Measurements from ENCODE around the gene BIRC5. TPM values are rescaled to one million over a fixed set of nuclear protein-coding genes. Genes with fewer than 3 reads are reported as not detected.

BIRC5 gene
- total RNA-seq, 2 experiments from 2014 or later = 117 to 118 TPM

DNA sequence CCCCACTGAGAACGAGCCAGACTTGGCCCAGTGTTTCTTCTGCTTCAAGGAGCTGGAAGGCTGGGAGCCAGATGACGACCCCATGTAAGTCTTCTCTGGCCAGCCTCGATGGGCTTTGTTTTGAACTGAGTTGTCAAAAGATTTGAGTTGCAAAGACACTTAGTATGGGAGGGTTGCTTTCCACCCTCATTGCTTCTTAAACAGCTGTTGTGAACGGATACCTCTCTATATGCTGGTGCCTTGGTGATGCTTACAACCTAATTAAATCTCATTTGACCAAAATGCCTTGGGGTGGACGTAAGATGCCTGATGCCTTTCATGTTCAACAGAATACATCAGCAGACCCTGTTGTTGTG lies 631 bp downstream of the BIRC5 start:
- CTCF ChIA-PET = interaction anchor here (0.7 to 2.4 kb wide), 3 partner anchors 33 to 130 kb away, joined by 3 to 8 read pairs (median 4); no protein-coding TSS in a partner anchor
- no peaks in the 10 kb centered on the region for H3K9me3 Mint-ChIP-seq
- peak overlapping the region; percentile 19 for H3K27ac Mint-ChIP-seq
- intact Hi-C loops (cut with micrococcal nuclease) = loop anchor here (2.0 kb wide), 2 partner anchors 28 to 40 kb away; partner anchors contain the start of genes AFMID and TK1
- H3K4me3 Mint-ChIP-seq = peak overlapping the region; percentile 92
- H3K27me3 Mint-ChIP-seq (ENCODE audit: low read depth) = no peaks in the 10 kb centered on the region
- peaks cover 8% of the 10 kb centered on the region for H3K4me1 Mint-ChIP-seq (ENCODE audit: low read depth)
- peaks cover 30% of the 10 kb centered on the region for H3K36me3 Mint-ChIP-seq (ENCODE audit: low read depth)
- no peak for DNase-seq

DNA sequence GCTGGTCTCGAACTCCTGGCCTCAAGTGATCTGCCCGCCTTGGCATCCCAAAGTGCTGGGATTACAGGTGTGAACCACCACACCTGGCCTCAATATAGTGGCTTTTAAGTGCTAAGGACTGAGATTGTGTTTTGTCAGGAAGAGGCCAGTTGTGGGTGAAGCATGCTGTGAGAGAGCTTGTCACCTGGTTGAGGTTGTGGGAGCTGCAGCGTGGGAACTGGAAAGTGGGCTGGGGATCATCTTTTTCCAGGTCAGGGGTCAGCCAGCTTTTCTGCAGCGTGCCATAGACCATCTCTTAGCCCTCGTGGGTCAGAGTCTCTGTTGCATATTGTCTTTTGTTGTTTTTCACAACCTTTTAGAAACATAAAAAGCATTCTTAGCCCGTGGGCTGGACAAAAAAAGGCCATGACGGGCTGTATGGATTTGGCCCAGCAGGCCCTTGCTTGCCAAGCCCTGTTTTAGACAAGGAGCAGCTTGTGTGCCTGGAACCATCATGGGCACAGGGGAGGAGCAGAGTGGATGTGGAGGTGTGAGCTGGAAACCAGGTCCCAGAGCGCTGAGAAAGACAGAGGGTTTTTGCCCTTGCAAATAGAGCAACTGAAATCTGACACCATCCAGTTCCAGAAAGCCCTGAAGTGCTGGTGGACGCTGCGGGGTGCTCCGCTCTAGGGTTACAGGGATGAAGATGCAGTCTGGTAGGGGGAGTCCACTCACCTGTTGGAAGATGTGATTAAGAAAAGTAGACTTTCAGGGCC lies 5.5 kb downstream of the BIRC5 start:
- CTCF ChIA-PET = no interaction called here
- H3K4me3 Mint-ChIP-seq = no peak overlapping the region
- no peak for DNase-seq
- H3K4me1 Mint-ChIP-seq (ENCODE audit: low read depth) = peaks cover 6% of the 10 kb centered on the region
- H3K9me3 Mint-ChIP-seq = no peaks in the 10 kb centered on the region
- no peak overlapping the region for H3K27ac Mint-ChIP-seq
- peaks cover 55% of the 10 kb centered on the region for H3K36me3 Mint-ChIP-seq (ENCODE audit: low read depth)
- H3K27me3 Mint-ChIP-seq (ENCODE audit: low read depth) = no peaks in the 10 kb centered on the region
- intact Hi-C loops (cut with micrococcal nuclease) = no loop called here

DNA sequence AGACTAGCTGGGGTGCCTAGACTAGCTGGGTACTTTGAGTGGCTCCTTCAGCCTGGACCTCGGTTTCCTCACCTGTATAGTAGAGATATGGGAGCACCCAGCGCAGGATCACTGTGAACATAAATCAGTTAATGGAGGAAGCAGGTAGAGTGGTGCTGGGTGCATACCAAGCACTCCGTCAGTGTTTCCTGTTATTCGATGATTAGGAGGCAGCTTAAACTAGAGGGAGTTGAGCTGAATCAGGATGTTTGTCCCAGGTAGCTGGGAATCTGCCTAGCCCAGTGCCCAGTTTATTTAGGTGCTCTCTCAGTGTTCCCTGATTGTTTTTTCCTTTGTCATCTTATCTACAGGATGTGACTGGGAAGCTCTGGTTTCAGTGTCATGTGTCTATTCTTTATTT lies 9.0 kb downstream of the BIRC5 start:
- Mint-ChIP-seq H3K9me3 (no peaks in the 10 kb centered on the region), H3K4me3 (no peak overlapping the region), H3K4me1 (ENCODE audit: low read depth) (peaks cover 6% of the 10 kb centered on the region), H3K36me3 (ENCODE audit: low read depth) (peaks cover 42% of the 10 kb centered on the region), H3K27ac (no peak overlapping the region), H3K27me3 (ENCODE audit: low read depth) (peaks cover 3% of the 10 kb centered on the region)
- intact Hi-C loops (cut with micrococcal nuclease) = no loop called here
- DNase-seq = no peak
- CTCF ChIA-PET = interaction anchor here (1.3 to 2.1 kb wide), 3 partner anchors 26 to 209 kb away, joined by 3 to 5 read pairs (median 5); no protein-coding TSS in a partner anchor

DNA sequence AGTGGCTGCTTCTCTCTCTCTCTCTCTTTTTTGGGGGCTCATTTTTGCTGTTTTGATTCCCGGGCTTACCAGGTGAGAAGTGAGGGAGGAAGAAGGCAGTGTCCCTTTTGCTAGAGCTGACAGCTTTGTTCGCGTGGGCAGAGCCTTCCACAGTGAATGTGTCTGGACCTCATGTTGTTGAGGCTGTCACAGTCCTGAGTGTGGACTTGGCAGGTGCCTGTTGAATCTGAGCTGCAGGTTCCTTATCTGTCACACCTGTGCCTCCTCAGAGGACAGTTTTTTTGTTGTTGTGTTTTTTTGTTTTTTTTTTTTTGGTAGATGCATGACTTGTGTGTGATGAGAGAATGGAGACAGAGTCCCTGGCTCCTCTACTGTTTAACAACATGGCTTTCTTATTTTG lies 9.7 kb downstream of the BIRC5 start:
- Mint-ChIP-seq H3K27ac (no peak overlapping the region), H3K4me3 (no peak overlapping the region), H3K36me3 (ENCODE audit: low read depth) (peaks cover 39% of the 10 kb centered on the region), H3K9me3 (no peaks in the 10 kb centered on the region), H3K27me3 (ENCODE audit: low read depth) (peaks cover 3% of the 10 kb centered on the region), H3K4me1 (ENCODE audit: low read depth) (peaks cover 6% of the 10 kb centered on the region)
- CTCF ChIA-PET = interaction anchor here (0.6 to 2.1 kb wide), 5 partner anchors 25 to 210 kb away, joined by 3 to 7 read pairs (median 5); no protein-coding TSS in a partner anchor
- intact Hi-C loops (cut with micrococcal nuclease) = no loop called here
- DNase-seq = no peak

DNA sequence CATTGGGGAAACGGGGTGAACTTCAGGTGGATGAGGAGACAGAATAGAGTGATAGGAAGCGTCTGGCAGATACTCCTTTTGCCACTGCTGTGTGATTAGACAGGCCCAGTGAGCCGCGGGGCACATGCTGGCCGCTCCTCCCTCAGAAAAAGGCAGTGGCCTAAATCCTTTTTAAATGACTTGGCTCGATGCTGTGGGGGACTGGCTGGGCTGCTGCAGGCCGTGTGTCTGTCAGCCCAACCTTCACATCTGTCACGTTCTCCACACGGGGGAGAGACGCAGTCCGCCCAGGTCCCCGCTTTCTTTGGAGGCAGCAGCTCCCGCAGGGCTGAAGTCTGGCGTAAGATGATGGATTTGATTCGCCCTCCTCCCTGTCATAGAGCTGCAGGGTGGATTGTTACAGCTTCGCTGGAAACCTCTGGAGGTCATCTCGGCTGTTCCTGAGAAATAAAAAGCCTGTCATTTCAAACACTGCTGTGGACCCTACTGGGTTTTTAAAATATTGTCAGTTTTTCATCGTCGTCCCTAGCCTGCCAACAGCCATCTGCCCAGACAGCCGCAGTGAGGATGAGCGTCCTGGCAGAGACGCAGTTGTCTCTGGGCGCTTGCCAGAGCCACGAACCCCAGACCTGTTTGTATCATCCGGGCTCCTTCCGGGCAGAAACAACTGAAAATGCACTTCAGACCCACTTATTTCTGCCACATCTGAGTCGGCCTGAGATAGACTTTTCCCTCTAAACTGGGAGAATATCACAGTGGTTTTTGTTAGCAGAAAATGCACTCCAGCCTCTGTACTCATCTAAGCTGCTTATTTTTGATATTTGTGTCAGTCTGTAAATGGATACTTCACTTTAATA lies 10.4 kb downstream of the BIRC5 start:
- H3K36me3 Mint-ChIP-seq (ENCODE audit: low read depth) = peaks cover 33% of the 10 kb centered on the region
- H3K27me3 Mint-ChIP-seq (ENCODE audit: low read depth) = peaks cover 3% of the 10 kb centered on the region
- no peak overlapping the region for H3K27ac Mint-ChIP-seq
- no peaks in the 10 kb centered on the region for H3K9me3 Mint-ChIP-seq
- DNase-seq = no peak
- CTCF ChIA-PET = interaction anchor here (0.6 to 1.1 kb wide), 2 partner anchors 26 to 58 kb away, joined by 3 to 7 read pairs; no protein-coding TSS in a partner anchor
- intact Hi-C loops (cut with micrococcal nuclease) = no loop called here
- H3K4me3 Mint-ChIP-seq = no peak overlapping the region
- peaks cover 6% of the 10 kb centered on the region for H3K4me1 Mint-ChIP-seq (ENCODE audit: low read depth)

DNA sequence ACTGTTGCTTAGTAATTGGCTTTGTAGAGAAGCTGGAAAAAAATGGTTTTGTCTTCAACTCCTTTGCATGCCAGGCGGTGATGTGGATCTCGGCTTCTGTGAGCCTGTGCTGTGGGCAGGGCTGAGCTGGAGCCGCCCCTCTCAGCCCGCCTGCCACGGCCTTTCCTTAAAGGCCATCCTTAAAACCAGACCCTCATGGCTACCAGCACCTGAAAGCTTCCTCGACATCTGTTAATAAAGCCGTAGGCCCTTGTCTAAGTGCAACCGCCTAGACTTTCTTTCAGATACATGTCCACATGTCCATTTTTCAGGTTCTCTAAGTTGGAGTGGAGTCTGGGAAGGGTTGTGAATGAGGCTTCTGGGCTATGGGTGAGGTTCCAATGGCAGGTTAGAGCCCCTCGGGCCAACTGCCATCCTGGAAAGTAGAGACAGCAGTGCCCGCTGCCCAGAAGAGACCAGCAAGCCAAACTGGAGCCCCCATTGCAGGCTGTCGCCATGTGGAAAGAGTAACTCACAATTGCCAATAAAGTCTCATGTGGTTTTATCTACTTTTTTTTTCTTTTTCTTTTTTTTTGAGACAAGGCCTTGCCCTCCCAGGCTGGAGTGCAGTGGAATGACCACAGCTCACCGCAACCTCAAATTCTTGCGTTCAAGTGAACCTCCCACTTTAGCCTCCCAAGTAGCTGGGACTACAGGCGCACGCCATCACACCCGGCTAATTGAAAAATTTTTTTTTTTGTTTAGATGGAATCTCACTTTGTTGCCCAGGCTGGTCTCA lies 11.2 kb downstream of the BIRC5 start:
- Mint-ChIP-seq H3K27ac (no peak overlapping the region), H3K9me3 (no peaks in the 10 kb centered on the region), H3K27me3 (ENCODE audit: low read depth) (peaks cover 3% of the 10 kb centered on the region), H3K4me1 (ENCODE audit: low read depth) (peaks cover 6% of the 10 kb centered on the region), H3K36me3 (ENCODE audit: low read depth) (peaks cover 28% of the 10 kb centered on the region), H3K4me3 (no peak overlapping the region)
- no peak for DNase-seq
- intact Hi-C loops (cut with micrococcal nuclease) = no loop called here
- CTCF ChIA-PET = interaction anchor here (1.1 to 1.2 kb wide), 2 partner anchors 26 kb away, joined by 4 to 7 read pairs; no protein-coding TSS in a partner anchor

DNA sequence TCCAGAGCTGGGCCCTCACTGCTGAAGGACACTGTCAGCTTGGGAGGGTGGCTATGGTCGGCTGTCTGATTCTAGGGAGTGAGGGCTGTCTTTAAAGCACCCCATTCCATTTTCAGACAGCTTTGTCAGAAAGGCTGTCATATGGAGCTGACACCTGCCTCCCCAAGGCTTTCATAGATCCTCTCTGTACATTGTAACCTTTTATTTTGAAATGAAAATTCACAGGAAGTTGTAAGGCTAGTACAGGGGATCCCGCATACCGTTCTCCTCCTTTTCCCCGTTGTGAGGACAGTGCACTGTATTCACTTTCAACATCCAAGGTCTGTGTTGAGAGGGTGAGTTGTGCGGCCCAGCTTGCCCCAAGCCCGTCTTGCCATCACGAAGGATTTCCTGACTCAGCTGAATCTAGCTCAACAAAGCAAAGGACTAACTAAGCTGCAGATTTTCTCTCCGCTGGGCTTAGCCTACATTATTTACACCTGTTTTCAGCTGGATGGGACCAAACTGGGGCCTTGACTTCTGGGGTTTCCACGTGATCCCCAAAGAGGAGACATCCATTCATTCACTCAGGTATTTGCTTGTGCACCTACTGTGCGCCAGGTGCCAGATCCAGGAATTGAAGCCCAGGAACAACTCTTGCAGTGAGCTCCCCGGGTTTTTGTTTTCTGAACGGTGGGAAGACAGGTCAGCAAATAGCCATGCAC lies 12.2 kb downstream of the BIRC5 start:
- Mint-ChIP-seq H3K27ac (no peak overlapping the region), H3K9me3 (no peaks in the 10 kb centered on the region), H3K36me3 (ENCODE audit: low read depth) (peaks cover 24% of the 10 kb centered on the region)

DNA sequence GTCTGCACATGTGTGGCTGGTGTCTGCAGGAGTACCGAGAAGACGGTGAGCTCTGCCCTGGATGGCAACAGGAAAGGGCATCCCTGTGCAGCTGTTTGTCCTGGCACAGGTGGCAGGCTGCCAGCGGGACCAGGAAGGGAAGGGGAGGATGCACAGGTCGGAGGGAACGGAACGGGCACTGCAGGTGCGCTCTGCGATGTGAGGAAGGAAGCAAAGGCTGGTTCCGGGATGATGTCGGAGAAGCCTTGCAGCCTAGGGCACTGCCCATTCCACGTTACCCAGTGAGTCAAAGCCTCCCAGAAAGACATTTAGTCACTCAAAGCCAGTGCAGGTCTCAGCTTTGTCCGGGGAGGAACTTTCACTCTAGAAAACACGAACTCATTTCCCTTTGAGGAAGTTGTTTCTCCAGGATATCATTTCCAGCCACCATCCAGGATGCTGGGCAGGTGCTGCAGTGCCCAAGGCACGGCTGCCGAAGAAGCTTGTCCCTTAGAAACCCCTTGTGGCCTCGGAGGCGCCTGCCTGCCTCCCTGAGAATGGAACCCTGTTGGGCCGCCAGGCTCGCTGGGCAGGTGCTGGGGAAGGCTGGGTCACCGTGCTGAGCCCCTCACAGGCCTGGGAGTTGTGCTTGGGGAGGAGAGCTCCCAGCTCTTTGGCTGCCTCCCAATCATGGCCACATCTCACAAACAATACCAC lies 12.9 kb downstream of the BIRC5 start:
- peaks cover 16% of the 10 kb centered on the region for H3K27me3 Mint-ChIP-seq (ENCODE audit: low read depth)
- intact Hi-C loops (cut with micrococcal nuclease) = no loop called here
- H3K9me3 Mint-ChIP-seq = no peaks in the 10 kb centered on the region
- CTCF ChIA-PET = interaction anchor here (0.9 kb wide), 1 partner anchor 24 kb away, joined by 3 read pairs; no protein-coding TSS in a partner anchor
- peaks cover 21% of the 10 kb centered on the region for H3K36me3 Mint-ChIP-seq (ENCODE audit: low read depth)
- no peak overlapping the region for H3K27ac Mint-ChIP-seq
- no peak overlapping the region for H3K4me3 Mint-ChIP-seq
- peaks cover 10% of the 10 kb centered on the region for H3K4me1 Mint-ChIP-seq (ENCODE audit: low read depth)
- peak; percentile 34 for DNase-seq

More for the DNA sequence above, 12.2 kb downstream of the BIRC5 start:
- peaks cover 12% of the 10 kb centered on the region for H3K27me3 Mint-ChIP-seq (ENCODE audit: low read depth)
- CTCF ChIA-PET = interaction anchor here (1.2 kb wide), 1 partner anchor 25 kb away, joined by 4 read pairs; no protein-coding TSS in a partner anchor
- no peak for DNase-seq
- peaks cover 10% of the 10 kb centered on the region for H3K4me1 Mint-ChIP-seq (ENCODE audit: low read depth)
- intact Hi-C loops (cut with micrococcal nuclease) = no loop called here
- H3K4me3 Mint-ChIP-seq = no peak overlapping the region

DNA sequence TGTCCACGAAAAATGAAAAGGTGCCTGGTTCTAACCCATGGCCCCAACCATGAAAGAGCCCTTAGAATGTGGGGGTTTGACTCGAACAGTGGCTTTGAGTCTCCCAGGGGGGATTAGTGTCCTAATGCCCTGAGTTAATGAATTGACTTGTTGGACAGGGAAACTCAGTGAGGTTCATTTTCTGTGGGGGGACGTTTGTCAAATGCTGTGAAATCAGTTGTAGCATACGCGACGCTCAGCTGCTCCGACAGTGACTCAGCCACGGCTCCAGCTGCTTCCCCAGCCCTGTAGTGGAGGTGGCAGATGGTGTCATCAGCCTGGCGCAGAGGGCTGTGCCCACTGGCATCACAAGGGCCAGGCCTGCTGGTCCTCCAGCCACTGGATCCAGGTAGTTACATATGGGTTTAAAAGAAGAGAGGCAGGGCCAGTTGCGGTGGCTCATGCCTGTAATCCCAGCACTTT lies 13.4 kb downstream of the BIRC5 start:
- CTCF ChIA-PET = interaction anchor here (0.9 kb wide), 1 partner anchor 24 kb away, joined by 3 read pairs; no protein-coding TSS in a partner anchor
- no peak overlapping the region for H3K4me3 Mint-ChIP-seq
- intact Hi-C loops (cut with micrococcal nuclease) = no loop called here
- no peak for DNase-seq
- H3K9me3 Mint-ChIP-seq = no peaks in the 10 kb centered on the region
- H3K4me1 Mint-ChIP-seq (ENCODE audit: low read depth) = peaks cover 13% of the 10 kb centered on the region
- peaks cover 22% of the 10 kb centered on the region for H3K27me3 Mint-ChIP-seq (ENCODE audit: low read depth)
- H3K27ac Mint-ChIP-seq = no peak overlapping the region
- H3K36me3 Mint-ChIP-seq (ENCODE audit: low read depth) = peaks cover 21% of the 10 kb centered on the region

DNA sequence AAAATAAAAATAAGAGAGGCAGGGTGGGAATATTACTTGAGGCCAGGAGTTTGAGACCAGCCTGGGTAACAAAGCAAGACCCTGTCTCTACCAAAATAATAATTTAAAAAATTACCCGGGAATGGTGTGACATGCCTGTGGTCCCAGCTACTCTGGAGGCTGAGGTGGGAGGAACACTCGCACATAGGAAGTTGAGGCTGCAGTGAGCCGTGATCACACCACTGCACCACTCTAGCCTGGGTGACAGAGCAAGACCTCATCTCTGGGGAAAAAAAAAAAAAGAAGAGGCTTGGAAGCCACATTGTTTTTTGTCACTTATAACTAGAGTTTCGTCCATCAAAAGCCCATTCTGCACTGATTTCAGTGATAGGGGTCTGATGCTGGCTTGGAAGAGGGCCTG lies 14.1 kb downstream of the BIRC5 start:
- H3K4me3 Mint-ChIP-seq = no peak overlapping the region
- CTCF ChIA-PET = interaction anchor here (0.6 kb wide), 1 partner anchor 27 kb away, joined by 3 read pairs; no protein-coding TSS in a partner anchor
- H3K27ac Mint-ChIP-seq = no peak overlapping the region
- intact Hi-C loops (cut with micrococcal nuclease) = no loop called here
- DNase-seq = no peak
- peaks cover 13% of the 10 kb centered on the region for H3K4me1 Mint-ChIP-seq (ENCODE audit: low read depth)
- peaks cover 18% of the 10 kb centered on the region for H3K36me3 Mint-ChIP-seq (ENCODE audit: low read depth)
- H3K27me3 Mint-ChIP-seq (ENCODE audit: low read depth) = peaks cover 26% of the 10 kb centered on the region
- H3K9me3 Mint-ChIP-seq = no peaks in the 10 kb centered on the region

All from activated naive CD4-positive, alpha-beta T cell treated with anti-CD3 and anti-CD28 coated beads for 36 hours (primary cell).